HCT116 (cell line): ENCODE data around the gene CSNK1E. TPM values are rescaled to one million over a fixed set of nuclear protein-coding genes. Genes with fewer than 3 reads are reported as not detected.

Source experiments
- ATAC-seq: fragments of 200-7000 bp; cut with Tn5 transposase; 2 replicates; pipeline ENCODE4 v1.9.1; 2020; ENCODE audit warnings: mild to moderate bottlenecking, moderate library complexity
- BruUV-seq: library from RNA; stranded (reverse); fragments of 400-500 nt; replicated peaks from 2 replicates; lab custom pipeline; 2021; lab: Mats Ljungman, UMichigan
- CTCF ChIA-PET: fragments of 300-600 bp; sonication (Branson Sonifier 250); formaldehyde crosslinking; loops from one replicate; lab custom pipeline; 2021; ENCODE audit warnings: antibody characterized with exemption; lab: Charles Lee
- POLR2A ChIA-PET: fragments of 300-600, 350-600 bp; sonication (Branson Sonifier 250); formaldehyde crosslinking; loops from one replicate; lab custom pipeline; 2021; ENCODE audit warnings: antibody characterized with exemption; lab: Charles Lee
- RAD21 ChIA-PET, 2 experiments: fragments of 300-600 bp; sonication (Branson Sonifier 250); formaldehyde crosslinking; loops; one replicate each; lab custom pipeline; 2023; ENCODE audit warnings: low total read pairs in 2 of 2; ENCODE audit not compliant: uncharacterized antibody in 2 of 2, unreplicated experiment in 2 of 2, low non-redundant PET in 1 of 2; lab: Charles Lee
- DNase-seq: peaks from one replicate; pipeline ENCODE4 v3.0.0-alpha.2; 2010; ENCODE audit warnings: low read depth, low spot score
- H2AFZ ChIP-seq: fragments of 200-600 bp; shearing (Covaris generic), sonication (generic); 2 replicates; pipeline ENCODE4 v1.6.1; 2017; ENCODE audit warnings: low read depth, mixed run types, mixed read lengths, antibody characterized with exemption, low read length; ENCODE audit not compliant: poor library complexity, severe bottlenecking
- H3K27ac ChIP-seq: 2 replicates; pipeline ENCODE4 v1.5.1; 2012; ENCODE audit warnings: low read depth, low read length
- H3K27me3 ChIP-seq: fragments of 200-600 bp; sonication (generic); 2 replicates; pipeline ENCODE4 v1.6.1; 2016; ENCODE audit warnings: mixed run types, low read length, mixed read lengths; ENCODE audit not compliant: insufficient read depth
- H3K36me3 ChIP-seq, 2 experiments: fragments of 200-500 bp in 1 of 2; fragments of 200-600 bp in 1 of 2; sonication (Bioruptor generic) in 1 of 2; sonication (generic) in 1 of 2; 2 replicates each; pipeline versions ENCODE4 v1.5.1 to v1.6.1; 2014 to 2016; ENCODE audit warnings: low read length in 2 of 2, inconsistent platforms in 1 of 2, mixed read lengths in 1 of 2, mixed run types in 1 of 2; ENCODE audit not compliant: insufficient read depth in 2 of 2, control insufficient read depth in 1 of 2
- H3K4me1 ChIP-seq, 2 experiments: fragments of 200-600 bp in 1 of 2; sonication (generic) in 1 of 2; 2 replicates each; pipeline versions ENCODE4 v1.5.1 to v1.6.1; 2012 to 2017; ENCODE audit warnings: low read length in 2 of 2, inconsistent platforms in 1 of 2, mild to moderate bottlenecking in 1 of 2, mixed read lengths in 1 of 2, mixed run types in 1 of 2, moderate library complexity in 1 of 2; ENCODE audit not compliant: insufficient read depth in 2 of 2, control insufficient read depth in 1 of 2
- H3K4me2 ChIP-seq: fragments of 200-600 bp; sonication (generic); 2 replicates; pipeline ENCODE4 v1.6.1; 2017; ENCODE audit warnings: mixed run types, low read length, mixed read lengths
- H3K4me3 ChIP-seq, 2 experiments: fragments of 200-600 bp in 1 of 2; sonication (generic) in 1 of 2; replicated peaks in 1 of 2; 2 replicates each; pipeline ENCODE4 v1.5.1; 2011 to 2016; ENCODE audit warnings: low read length in 2 of 2, control low read depth in 1 of 2, low read depth in 1 of 2, mild to moderate bottlenecking in 1 of 2, mixed read lengths in 1 of 2, mixed run types in 1 of 2
- H3K79me2 ChIP-seq: fragments of 200-600 bp; sonication (generic); 2 replicates; pipeline ENCODE4 v1.6.1; 2017; ENCODE audit warnings: mild to moderate bottlenecking, mixed run types, low read length, moderate library complexity, mixed read lengths; ENCODE audit not compliant: insufficient read depth
- H3K9ac ChIP-seq: fragments of 200-600 bp; sonication (generic); 2 replicates; pipeline ENCODE4 v1.6.1; 2016; ENCODE audit warnings: low read length, mixed read lengths
- H3K9me2 ChIP-seq: fragments of 200-600 bp; sonication (generic), shearing (Covaris generic); 2 replicates; pipeline ENCODE4 v1.6.1; 2017; ENCODE audit warnings: mixed run types, mild to moderate bottlenecking, moderate library complexity; ENCODE audit not compliant: insufficient read depth
- H3K9me3 ChIP-seq, 2 experiments: fragments of 200-500 bp in 1 of 2; fragments of 200-600 bp in 1 of 2; sonication (Bioruptor generic) in 1 of 2; sonication (generic) in 1 of 2; 2 replicates each; pipeline ENCODE4 v1.6.1; 2014 to 2017; ENCODE audit warnings: low read length in 2 of 2, mixed read lengths in 2 of 2, inconsistent platforms in 1 of 2, low read depth in 1 of 2, mild to moderate bottlenecking in 1 of 2, mixed run types in 1 of 2, moderate library complexity in 1 of 2; ENCODE audit not compliant: control insufficient read depth in 1 of 2, insufficient read depth in 1 of 2
- H4K20me1 ChIP-seq: fragments of 200-600 bp; sonication (generic), shearing (Covaris generic); 2 replicates; pipeline ENCODE4 v1.6.1; 2017; ENCODE audit warnings: mixed run types, mild to moderate bottlenecking, moderate library complexity; ENCODE audit not compliant: insufficient read depth
- CBX3 ChIP-seq: IDR thresholded peaks from 2 replicates; pipeline ENCODE4 v1.6.1; 2012; ENCODE audit warnings: low read depth
- EGR1 ChIP-seq: IDR thresholded peaks from 2 replicates; pipeline ENCODE4 v1.6.1; 2012; ENCODE audit warnings: low read depth
- ELF1 ChIP-seq: IDR thresholded peaks from 2 replicates; pipeline ENCODE4 v1.6.1; 2012; ENCODE audit warnings: low read depth, borderline replicate concordance
- EZH2 ChIP-seq: fragments of 200-600 bp; sonication (generic); IDR thresholded peaks from 2 replicates; pipeline ENCODE4 v1.6.1; 2017; ENCODE audit warnings: antibody characterized with exemption, mixed run types
- JUND ChIP-seq: IDR thresholded peaks from 2 replicates; pipeline ENCODE4 v1.6.1; 2012
- POLR2AphosphoS5 ChIP-seq: IDR thresholded peaks from 2 replicates; pipeline ENCODE4 v1.6.1; 2011; ENCODE audit warnings: mild to moderate bottlenecking, low read depth, low read length, moderate library complexity
- RAD21 ChIP-seq: IDR thresholded peaks from 2 replicates; pipeline ENCODE4 v1.6.1; 2012; ENCODE audit warnings: low read depth, mild to moderate bottlenecking
- SRF ChIP-seq: IDR thresholded peaks from 2 replicates; pipeline ENCODE4 v1.6.1; 2012; ENCODE audit warnings: low read depth
- YY1 ChIP-seq: IDR thresholded peaks from 2 replicates; pipeline ENCODE4 v1.6.1; 2011; ENCODE audit warnings: low read length, low read depth, moderate library complexity, mild to moderate bottlenecking; ENCODE audit not compliant: insufficient replicate concordance; ENCODE audit errors: extremely low read depth
- ZFX ChIP-seq: fragments of 450-650 bp; IDR thresholded peaks from 2 replicates; pipeline ENCODE4 v1.6.1; 2017
- ZNF274 ChIP-seq: fragments of 200-500 bp; sonication (Bioruptor generic); IDR thresholded peaks from 2 replicates; pipeline ENCODE4 v1.6.1; 2014; ENCODE audit warnings: mild to moderate bottlenecking, low read depth, low read length, inconsistent platforms
- intact Hi-C: fragments of 100-400 bp; cut with micrococcal nuclease; formaldehyde crosslinking; loops from 2 replicates; pipeline ENCODE4 v1.10.0; 2022
- total RNA-seq: library from RNA; stranded (reverse); gene quantifications from one replicate; pipeline ENCODE4 v1.2.1, GENCODE V29; 2021; ENCODE audit not compliant: unreplicated experiment
- TF ChIP-seq, protein P1 (sequence below): IDR thresholded peaks from 2 replicates; pipeline ENCODE4 v1.6.1; 2012
- TF ChIP-seq, protein P2 (sequence below): IDR thresholded peaks from 2 replicates; pipeline ENCODE4 v1.6.1; 2012

Gene CSNK1E
- total RNA-seq, 1 experiment from 2014 or later = 190 TPM

DNA sequence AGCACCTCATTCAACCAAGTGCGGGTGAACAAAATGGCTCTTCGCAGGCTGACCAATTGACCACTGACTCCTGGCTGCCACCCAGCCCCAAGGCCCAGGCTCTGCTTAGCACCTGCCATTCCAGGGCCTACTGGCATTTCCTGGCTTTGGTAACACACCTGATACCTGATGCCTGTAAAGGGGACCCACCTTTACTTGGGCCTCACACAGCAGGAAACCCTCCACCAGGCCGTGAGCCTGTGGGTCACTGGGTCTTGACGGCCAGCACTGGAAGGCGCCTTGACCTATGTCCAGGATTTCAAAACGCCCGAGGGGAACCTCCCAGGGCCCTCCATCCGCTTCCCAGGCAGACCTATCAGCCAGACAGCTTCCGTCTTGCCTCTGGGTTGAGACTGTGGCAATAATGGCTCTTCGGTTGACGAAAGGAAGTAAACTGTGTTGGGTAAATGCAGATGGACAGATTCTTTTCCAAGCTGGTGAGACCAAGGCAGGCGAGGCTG lies 27.6 kb downstream of the CSNK1E start:
- DNase-seq = no peak
- BruUV-seq = no TSS peak
- Histone ChIP-seq H2AFZ (no peak overlapping the region), H3K9me3 (no peaks in the 10 kb centered on the region), H3K9ac (no peak overlapping the region), H4K20me1 (no peaks in the 10 kb centered on the region), H3K79me2 (no peaks in the 10 kb centered on the region), H3K4me1 (no peaks in the 10 kb centered on the region), H3K4me3 (no peak overlapping the region), H3K27ac (no peak overlapping the region), H3K4me2 (no peak overlapping the region), H3K36me3 (peaks cover 22 to 24% of the 10 kb centered on the region in 2 experiments; a peak in 3 of 4 replicates), H3K27me3 (no peaks in the 10 kb centered on the region), H3K9me2 (no peaks in the 10 kb centered on the region)
- ChIA-PET CTCF (no interaction called here), POLR2A (no interaction called here)
- TF ChIP-seq ELF1 = no peak
- no peak for TF ChIP-seq ZFX
- TF ChIP-seq EGR1 = no peak
- no peak for TF ChIP-seq ZNF274
- TF ChIP-seq RAD21 = no peak
- TF ChIP-seq, protein P1, sequence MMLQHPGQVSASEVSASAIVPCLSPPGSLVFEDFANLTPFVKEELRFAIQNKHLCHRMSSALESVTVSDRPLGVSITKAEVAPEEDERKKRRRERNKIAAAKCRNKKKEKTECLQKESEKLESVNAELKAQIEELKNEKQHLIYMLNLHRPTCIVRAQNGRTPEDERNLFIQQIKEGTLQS = no peak
- TF ChIP-seq JUND = 0 out of 2 replicates have a peak, but pooled peaks have one; percentile 8
- TF ChIP-seq YY1 = no peak
- no peak for TF ChIP-seq SRF
- TF ChIP-seq POLR2AphosphoS5 = peak; percentile 46; the same call in 1 of the 2 replicates
- TF ChIP-seq EZH2 = no peak
- no peak for TF ChIP-seq CBX3
- TF ChIP-seq, protein P2, sequence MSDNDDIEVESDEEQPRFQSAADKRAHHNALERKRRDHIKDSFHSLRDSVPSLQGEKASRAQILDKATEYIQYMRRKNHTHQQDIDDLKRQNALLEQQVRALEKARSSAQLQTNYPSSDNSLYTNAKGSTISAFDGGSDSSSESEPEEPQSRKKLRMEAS = no peak
- TF ChIP-seq, all 23 proteins: peak for 2
- peak; percentile 23; the same call in 1 of the 2 replicates for ATAC-seq
- RAD21 ChIA-PET = no interaction called here
- intact Hi-C loops = no loop called here
